HG02798 (cell line): ENCODE measurements around the gene FANCB.

Experiments
- ATAC-seq: cut with Tn5 transposase; IDR thresholded peaks from one replicate; pipeline ENCODE4 v1.9.1; 2021; ENCODE audit warnings: mild to moderate bottlenecking; ENCODE audit not compliant: unreplicated experiment, poor library complexity

The FANCB gene

DNA sequence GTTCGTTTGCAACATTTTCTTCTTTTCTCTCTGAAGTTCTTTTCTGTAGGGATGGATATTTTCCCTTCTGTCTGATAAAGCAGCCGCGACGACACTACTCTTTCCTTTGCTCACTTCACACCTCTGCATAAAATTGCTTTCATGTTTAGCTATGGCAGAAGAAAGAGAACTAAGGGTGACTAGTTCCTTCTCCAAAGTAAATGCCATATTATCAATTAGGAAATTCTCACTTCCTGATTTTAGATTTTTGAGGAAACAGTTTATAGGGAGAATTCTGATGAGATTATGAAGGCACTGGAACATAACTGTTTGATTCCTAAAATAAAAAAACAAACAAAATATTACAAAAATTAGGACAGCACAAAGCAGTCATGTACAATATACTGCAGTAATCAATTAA lies 29.2 kb downstream of the FANCB start:
- no peak for ATAC-seq

DNA sequence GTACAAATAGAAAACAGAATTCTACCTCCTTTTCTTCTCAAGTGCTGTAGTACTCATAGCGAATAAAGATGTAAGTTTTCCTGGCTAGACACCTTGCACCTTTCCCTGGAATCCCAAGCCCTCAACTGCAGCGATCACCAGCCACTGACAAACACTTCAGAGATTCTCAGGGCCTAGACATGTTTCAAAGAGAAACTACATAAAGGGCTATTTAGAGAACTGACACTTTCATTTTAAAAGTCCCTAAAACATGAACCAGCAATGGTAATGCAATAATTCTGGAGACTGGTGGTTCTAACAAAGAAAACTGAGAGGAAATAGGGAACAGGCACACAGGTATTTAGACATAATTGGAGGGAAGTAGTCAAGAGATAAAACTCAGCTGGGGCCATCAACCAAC lies 35.7 kb downstream of the FANCB start:
- ATAC-seq = no peak

DNA sequence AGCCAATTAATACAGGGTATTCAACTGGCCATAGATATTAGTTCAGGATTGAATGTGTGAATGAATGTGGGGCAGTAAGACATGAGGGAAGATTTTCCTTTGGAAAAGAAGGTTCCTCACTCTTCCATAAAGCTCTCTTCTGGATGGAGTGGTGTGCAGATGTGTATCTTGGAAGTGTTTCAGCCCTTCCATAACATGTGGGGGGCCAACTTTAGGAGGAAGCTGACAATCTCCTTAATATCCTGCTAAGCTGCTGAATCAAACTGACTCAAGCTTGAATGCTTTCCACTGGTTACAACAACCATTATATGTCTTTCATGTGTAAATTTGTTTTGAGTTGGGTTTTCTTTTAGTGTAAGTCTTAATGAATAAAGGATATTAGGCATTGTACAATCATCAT lies 40.3 kb downstream of the FANCB start:
- no peak for ATAC-seq

DNA sequence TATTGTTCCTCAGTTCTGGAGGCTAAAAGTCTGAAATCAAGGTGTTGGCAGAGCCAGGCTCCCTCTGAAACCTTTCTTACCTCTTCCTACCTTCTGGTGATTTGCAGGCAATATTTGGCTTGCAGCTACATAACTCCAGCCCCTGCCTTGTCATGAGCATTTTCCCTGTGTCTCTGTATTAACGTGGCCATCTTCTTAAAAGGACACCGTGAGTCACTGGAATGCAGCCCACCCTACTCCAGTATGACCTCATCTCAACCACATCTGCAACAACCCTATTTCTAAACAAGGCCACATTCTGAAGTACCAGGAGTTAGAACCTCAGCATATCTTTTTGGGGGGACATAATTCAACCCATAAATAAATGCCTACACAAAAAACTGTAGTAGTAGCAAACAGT lies 40.7 kb downstream of the FANCB start:
- no peak for ATAC-seq

DNA sequence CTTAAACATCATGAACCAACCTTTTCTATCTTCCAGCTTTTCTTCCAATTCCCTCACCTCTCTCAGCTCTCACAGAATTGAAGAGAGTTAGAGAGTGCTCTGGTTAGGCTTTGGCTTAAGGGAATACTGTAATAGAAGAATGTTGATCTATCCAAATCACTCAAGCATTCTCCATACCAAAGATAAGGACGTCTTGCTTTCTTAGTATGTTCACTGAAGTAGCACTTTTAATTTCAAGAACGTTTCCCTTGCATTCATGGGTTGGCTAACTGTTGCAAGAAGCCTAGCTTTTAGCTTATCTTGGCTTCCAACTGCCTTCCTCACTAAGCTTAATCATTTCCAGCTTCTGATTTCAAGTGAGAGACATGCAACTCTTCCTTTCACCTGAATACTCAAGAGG lies 43.2 kb downstream of the FANCB start:
- no peak for ATAC-seq

DNA sequence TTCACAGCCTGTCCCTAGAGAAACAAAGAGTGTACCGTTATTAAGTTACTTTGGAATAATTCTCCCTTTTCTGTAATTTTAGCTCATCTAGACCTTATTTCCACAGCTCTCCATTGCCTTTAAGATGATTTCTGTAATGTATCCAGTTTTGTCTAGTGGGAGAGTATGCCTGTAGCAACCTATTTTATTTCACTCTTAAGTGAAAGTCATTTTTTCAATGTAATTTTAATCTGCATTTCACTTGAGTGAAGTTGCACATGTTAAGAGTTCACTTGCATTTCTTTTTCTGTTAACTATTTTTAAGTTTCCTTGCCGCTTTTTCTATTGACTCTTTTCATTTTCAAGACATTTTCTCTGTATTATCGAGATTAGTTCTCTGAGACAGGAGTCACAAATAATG lies 46.5 kb downstream of the FANCB start:
- ATAC-seq = no peak

DNA sequence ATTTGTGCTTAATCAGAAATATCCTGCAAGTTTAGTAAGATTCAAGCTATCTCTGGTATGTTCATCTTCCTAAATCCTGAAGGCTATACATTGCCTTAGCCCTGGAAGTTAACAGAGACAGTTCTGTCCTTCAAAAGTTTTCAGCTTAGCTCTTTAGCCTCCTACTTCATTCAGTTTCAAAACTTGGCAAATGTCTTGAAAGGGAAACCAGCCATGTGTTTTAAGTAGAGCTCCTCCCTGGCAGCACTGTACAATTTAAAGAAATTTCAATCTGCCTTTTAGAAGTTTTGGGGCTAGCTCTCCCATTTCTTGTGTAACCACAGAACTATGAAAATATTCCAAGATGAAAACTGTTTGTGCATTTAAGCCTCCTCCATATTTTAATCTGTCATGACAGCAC lies 47.0 kb downstream of the FANCB start:
- ATAC-seq = no peak

DNA sequence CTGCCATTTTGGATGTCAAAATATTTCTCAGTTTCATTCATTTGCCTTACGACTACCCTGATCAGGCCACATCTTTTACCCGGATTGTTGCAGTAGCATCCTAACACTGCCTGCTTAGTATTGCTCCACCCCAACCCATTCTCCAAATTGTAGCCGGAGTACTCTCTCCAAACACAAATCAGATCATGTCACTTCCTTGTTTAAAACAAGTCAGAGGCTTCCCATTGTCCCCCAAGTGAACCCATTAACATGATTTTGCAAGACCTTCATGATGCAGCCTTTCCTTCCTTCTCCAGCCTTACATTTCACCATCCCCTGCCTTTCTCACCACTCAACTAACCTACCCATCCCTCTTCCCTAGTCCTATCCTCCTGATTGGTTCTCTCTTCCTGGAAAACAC lies 53.1 kb downstream of the FANCB start:
- ATAC-seq = no peak

DNA sequence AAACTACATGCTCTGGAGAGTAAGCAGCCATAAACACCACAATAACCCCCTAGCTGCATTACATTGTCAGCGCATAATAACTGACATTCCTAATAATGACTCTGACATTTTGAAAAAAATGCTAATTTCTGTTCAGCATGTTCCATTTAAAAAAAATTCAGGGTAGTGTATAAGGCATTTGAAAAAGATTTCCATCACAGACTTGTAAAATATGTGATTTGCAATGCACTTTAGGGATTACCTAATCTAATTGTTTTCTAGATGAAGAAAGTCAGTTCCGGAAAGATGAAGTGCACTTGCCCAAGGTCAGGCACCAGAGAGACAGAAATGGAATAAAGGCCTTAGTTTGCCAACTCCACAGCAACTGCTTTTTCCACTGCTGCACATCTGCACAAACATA lies 55.3 kb downstream of the FANCB start:
- ATAC-seq = no peak

DNA sequence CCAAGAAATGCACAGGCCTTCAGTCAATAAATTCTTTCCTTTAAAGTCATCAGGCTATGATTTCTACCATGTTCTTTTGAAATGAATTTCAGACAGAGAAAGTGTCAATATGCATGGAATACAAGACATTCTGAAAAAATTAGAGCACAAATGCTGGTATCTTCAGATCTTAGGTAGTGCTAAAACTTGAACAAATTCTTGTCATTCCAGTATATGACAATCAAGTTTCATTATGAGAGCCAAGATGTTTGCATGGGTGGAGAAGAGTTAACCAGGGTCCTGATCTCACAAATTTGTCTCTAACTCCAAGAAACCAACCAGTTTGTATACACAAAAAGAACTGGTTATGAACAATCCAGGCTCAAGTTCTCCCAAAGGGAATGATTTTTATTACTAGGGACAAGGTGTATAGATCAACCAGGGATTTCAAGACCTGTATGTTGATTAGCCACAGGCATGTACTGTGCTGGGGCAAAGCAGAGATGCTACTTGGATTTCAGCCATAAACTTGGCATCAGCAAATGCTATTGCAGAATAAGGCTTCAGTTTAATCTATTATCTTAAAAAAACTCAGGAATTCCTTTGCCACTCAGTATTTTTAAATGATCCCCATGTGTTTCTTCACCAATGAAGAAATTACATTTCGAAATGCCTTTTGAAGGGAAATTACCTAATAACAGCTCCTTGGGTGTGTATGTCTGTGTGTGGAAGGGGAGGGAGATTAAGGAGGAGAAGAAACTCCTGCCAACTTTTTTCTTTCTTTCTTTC lies 69.7 kb downstream of the FANCB start:
- ATAC-seq = no peak

DNA sequence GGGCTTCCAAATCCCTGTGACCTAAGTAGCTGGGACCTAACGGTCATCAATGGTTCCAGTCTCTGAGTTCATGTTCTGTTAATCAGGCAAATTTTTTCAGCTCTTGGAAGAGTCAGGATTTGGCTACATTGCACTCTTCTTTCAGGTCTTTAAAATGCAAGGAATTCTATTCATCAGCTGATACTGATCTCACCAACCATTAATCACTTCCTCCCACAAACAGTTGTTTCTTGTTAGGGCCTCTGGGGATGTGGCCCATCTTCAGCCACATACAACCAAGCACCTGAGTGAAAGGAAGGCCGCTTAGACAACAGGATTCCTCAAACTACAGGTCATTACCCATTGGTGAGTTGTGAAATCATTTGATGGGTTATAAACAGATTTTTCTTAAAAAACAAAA lies 71.7 kb downstream of the FANCB start:
- no peak for ATAC-seq

DNA sequence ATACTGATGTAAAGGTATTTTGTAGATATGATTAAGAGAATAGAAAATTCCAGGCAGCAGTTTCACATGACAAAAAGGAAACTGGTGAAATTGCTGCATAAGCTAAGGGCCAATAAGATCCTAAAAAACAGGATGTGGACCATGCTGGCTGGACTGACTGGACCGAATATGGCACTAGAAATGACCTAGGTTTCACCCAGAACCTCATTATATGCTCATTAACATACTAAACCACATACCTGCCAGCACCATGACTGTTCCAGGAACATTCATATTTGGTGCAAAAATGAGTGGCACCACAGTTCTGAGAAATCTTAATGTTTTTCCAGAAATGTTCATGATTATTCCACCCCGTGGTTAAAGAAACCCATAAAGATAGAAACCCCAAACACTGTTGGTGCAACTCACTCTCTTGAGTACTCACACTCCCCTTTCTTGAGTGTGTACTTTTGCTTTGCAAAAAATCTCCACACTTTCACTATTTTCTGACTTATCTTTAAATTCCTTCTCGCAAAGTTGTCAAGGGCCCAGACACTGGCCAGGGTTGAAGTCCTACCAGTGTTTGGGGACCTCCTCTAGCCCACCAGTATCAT lies 74.0 kb downstream of the FANCB start:
- ATAC-seq = no peak
